LoVo (cell line): ENCODE results near the gene DBX1.

Experiments
- DNase-seq: peaks from one replicate; pipeline ENCODE4 v3.0.0-alpha.2; 2016; ENCODE audit warnings: low spot score

DBX1 gene

GRCh38 chr11:20120134-20120925, 39.9 kb downstream of the DBX1 start:
- no peak for DNase-seq

DNA sequence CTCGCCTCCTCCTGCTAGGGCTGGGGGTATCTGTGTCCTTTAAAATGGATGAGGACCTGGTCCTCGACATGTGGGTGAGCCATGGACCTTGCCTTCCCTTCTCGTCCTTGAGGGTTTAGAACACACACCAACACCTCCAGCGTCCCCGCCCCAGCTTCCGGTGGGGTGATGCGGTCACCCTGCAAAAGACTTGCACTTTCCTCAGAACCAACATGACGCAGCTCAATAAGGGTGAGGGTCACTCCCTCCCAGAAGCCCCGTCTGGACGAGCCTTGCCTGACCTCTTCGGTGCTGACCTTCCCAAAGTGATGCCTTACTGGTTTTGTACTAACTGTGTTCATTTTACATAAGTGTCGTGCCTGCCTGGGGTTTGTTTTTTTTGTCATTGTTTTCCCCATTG, 41.0 kb downstream of the DBX1 start:
- DNase-seq, result no peak

DNA sequence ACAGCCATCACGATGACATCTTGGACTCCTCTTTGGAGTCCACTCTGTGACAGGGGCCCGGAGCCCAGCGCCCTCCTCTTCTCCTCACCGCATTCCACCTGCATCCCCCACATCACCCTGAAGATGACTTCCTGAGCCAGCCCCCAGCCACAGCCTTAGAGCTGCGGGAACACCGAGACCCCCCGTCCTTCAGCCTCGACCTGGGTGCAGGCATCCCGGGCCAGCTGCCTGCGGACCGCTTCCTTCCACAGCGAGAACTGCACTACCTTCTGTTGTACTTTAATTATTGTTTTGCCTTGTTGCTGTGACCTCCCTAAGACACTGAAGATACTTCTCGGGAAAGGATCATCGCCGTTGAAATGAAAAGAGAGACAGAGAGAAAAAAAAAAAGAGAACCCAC, 42.1 kb downstream of the DBX1 start:
- DNase-seq, result no peak

DNA sequence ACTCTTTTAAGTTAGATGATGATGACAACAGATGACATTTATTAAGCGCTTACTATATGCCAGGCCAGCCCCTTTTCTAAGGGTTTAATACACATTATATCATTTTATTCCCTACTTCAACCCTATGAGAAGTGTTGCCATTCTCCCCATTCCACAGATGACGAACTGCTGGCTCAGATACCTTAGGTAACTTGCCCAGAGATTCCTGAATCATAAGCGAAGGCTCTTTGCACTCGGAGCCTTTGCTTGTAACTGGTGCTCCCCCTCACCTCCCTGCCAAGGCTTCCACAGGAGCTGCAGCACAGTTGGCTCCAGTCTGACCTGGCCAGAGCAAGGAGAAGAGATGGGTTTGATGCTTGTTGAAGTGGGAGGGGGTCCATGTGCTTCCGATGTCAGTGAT, 43.0 kb downstream of the DBX1 start:
- DNase-seq, result no peak

DNA sequence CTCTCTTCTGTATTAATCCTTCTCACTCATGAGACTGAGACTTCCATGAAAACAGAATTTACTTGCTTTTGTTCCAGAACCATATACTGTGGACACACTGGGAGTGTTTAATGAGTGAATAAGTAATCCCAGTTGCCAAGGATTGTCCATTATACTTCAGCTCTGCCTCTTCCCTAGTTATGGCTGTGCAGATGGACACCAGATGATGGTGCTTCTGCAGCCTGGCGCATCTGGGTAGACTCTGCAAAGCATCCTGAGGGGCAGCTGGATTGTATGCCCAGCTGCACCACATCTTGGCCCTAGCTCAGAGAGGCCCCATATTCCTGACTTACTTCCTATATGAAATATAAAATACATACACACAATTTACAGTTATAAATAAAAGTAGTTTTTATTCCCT, 43.5 kb downstream of the DBX1 start:
- DNase-seq, result no peak

GRCh38 chr11:20114588-20114987, 45.7 kb downstream of the DBX1 start:
- DNase-seq, result no peak

DNA sequence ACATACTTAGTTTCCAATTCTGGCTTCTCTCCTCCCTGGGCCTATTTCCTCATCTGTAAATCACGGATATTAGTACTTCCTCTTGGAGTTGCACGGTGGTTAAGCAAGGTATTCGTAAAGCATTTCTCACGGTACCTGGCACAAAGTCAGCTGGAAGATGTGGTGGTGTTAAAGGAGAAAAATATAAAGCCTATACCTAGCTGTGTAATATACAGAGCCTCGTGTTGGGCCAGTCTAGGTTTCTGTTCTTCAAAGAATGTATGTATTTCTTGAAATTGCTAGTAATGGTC, 47.2 kb downstream of the DBX1 start:
- DNase-seq, result no peak

- DNase-seq, result peak; percentile 81
Observed at GRCh38 chr11:20112291-20113148, 47.8 kb downstream of the DBX1 start.

DNA sequence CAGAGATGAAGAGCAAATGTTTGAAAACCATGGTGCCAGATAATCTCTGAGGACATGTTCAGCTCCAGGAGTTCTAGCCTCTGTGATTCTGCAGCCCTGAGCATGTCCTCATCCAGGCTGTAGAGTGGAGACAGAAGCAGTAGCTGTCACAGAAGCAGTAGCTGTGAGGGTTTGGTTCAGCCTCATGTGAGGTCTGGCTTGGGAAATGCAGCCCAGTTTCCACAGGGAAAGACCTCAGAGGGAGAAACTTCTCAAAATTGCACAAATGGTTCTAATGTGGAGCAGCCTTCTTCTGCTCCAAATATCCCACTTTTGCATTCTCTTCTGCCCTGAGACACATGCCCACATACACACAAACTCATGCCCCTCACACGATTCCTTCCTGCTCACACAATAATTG, 48.4 kb downstream of the DBX1 start:
- no peak for DNase-seq

DNA sequence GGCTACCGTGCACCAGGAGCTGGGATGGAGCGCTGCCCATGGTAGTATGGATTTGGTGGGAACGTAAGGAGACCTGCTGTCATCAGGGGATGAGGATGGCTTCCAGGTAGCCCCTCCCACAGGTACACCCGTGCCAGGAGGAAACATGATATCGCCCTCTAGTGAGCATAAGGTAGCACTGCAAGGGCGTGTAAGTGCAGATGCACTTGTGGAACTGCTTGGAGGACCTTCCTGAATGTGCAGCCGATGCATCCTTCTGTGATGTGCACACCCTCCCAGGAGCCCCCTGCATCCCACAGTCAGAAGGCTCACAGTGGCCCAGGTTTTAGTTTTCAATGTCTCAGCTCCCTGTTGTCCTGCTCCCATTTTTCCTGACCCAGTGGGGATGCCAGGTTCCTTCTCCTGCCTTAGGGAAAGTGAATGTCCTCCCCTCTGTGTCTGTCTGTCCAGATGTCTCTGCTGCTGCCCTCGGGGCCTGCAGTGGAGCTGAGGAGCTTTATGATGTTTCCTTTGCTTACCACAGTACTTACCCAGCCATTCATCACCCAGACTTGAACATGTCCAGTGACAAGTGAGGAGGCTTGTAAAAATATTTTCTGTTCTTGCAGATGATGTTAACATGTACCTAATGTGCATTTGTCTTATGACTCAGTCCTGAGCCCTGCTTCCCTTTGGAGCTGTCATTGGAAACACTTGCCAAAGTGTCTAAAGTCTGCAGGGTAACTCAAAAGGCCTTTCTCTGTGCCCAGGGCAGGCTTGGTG, 49.2 kb downstream of the DBX1 start:
- DNase-seq, result peak; percentile 65

- DNase-seq, result no peak
Observed at GRCh38 chr11:20109731-20110445, 50.4 kb downstream of the DBX1 start.
